ENCODE data around the gene INPP1. TPM values are rescaled to one million over a fixed set of nuclear protein-coding genes. Genes with fewer than 3 reads are reported as not detected.

The INPP1 gene
- polyA plus RNA-seq, 1 of the 3 experiments (the other 2 are of a cell fraction) = 6.4 TPM

DNA sequence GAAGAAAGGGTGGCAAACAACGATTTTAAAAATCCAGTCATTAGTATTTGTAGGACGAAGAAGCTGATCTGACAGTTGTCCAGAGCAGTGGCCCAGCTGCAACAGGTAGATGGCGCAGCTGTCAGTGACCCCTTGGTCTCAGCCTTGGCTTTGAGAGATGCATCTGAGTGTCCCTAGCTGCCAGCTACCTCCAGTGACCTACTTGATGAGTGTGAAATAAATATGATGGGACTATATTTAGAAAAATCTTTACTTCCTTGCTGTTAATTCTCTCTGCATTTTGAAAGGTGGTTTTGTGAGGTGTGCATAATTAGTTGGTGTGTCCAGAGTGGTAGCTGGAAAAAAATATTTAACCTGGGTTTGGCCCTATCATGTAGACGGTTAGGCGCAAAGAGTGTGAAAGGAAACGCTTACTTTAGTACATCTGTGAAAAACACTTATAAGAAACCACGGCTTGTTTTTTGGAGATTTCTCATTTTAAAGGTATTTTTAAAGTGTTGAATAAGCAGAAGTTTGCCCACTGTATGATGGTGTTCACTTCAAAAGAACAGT, 963 bp downstream of the INPP1 start:
- 53% methylated on average over 7 of the region's 7 CpGs for WGBS (ENCODE audit: low lambda C conversion rate)
- CTCF ChIA-PET = interaction anchor here (0.7 to 2.8 kb wide), 22 partner anchors 9 to 582 kb away, joined by 3 to 19 read pairs (median 4); partner anchors contain the start of genes HIBCH and OSGEPL1

More for the DNA sequence above, 963 bp downstream of the INPP1 start:
- Histone ChIP-seq H3K27me3 (ENCODE audit: insufficient read depth) (no peaks in the 10 kb centered on the region), H3K36me3 (replicated peaks in 1 of 2; ENCODE audit: control insufficient read depth in 1 of 2, insufficient read depth in 2 of 2, low read length in 1 of 2) (no peaks in the 10 kb centered on the region), H3F3A (replicated peaks; ENCODE audit: insufficient read depth) (peaks cover 9% of the 10 kb centered on the region), H3K4me1 (ENCODE audit: control insufficient read depth in 1 of 2, insufficient read depth in 2 of 2, low read depth in 1 of 2, low read length in 1 of 2) (peaks cover 4 to 9% of the 10 kb centered on the region in 2 experiments; a peak in 2 of 4 replicates), H3K27ac (ENCODE audit: low read depth in 2 of 2, low read length in 1 of 2) (peak overlapping the region in 1 of 2 experiments; percentile 29; a peak in 2 of 4 replicates), H3K9ac (peak overlapping the region; percentile 68), H4K20me1 (ENCODE audit: insufficient read depth) (no peaks in the 10 kb centered on the region), H3K79me2 (ENCODE audit: insufficient read depth) (no peaks in the 10 kb centered on the region), H3K4me2 (peak overlapping the region; percentile 93), H3K9me3 (no peaks in the 10 kb centered on the region), H3K4me3 (ENCODE audit: low read depth in 2 of 2, low read length in 1 of 2) (peak overlapping the region; percentile 74 to 82), H3K9me2 (no peaks in the 10 kb centered on the region), H2AFZ (ENCODE audit: low read depth) (peak overlapping the region; percentile 96)
- TF ChIP-seq CHD2 (IDR thresholded peaks at IDR 0.05; ENCODE audit: low read length, partially characterized antibody) = peak; percentile 34
- TF ChIP-seq EZH2phosphoT487 (IDR thresholded peaks at IDR 0.05; ENCODE audit: borderline replicate concordance, low read depth) = no peak
- TF ChIP-seq RCOR1 (IDR thresholded peaks at IDR 0.05; ENCODE audit: low read length) = peak; percentile 45; the same call in 1 of the 2 replicates
- peak; percentile 54 for TF ChIP-seq CTCF (IDR thresholded peaks at IDR 0.05)
- TF ChIP-seq MXI1 (IDR thresholded peaks at IDR 0.05; ENCODE audit: low read depth, low read length) = no peak; the same call in 1 of the 2 replicates
- TF ChIP-seq GABPA (IDR thresholded peaks at IDR 0.05; ENCODE audit: low read depth) = no peak
- TF ChIP-seq GATA2 (CRISPR knock-in tag; IDR thresholded peaks at IDR 0.05) = no peak
- no peak for TF ChIP-seq NFIC (IDR thresholded peaks at IDR 0.05; ENCODE audit: borderline replicate concordance)
- peak; percentile 62 for TF ChIP-seq RAD21 (IDR thresholded peaks at IDR 0.05; ENCODE audit: low read length)
- TF ChIP-seq, protein P1, sequence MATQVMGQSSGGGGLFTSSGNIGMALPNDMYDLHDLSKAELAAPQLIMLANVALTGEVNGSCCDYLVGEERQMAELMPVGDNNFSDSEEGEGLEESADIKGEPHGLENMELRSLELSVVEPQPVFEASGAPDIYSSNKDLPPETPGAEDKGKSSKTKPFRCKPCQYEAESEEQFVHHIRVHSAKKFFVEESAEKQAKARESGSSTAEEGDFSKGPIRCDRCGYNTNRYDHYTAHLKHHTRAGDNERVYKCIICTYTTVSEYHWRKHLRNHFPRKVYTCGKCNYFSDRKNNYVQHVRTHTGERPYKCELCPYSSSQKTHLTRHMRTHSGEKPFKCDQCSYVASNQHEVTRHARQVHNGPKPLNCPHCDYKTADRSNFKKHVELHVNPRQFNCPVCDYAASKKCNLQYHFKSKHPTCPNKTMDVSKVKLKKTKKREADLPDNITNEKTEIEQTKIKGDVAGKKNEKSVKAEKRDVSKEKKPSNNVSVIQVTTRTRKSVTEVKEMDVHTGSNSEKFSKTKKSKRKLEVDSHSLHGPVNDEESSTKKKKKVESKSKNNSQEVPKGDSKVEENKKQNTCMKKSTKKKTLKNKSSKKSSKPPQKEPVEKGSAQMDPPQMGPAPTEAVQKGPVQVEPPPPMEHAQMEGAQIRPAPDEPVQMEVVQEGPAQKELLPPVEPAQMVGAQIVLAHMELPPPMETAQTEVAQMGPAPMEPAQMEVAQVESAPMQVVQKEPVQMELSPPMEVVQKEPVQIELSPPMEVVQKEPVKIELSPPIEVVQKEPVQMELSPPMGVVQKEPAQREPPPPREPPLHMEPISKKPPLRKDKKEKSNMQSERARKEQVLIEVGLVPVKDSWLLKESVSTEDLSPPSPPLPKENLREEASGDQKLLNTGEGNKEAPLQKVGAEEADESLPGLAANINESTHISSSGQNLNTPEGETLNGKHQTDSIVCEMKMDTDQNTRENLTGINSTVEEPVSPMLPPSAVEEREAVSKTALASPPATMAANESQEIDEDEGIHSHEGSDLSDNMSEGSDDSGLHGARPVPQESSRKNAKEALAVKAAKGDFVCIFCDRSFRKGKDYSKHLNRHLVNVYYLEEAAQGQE (IDR thresholded peaks at IDR 0.05; ENCODE audit: low read depth, low read length) = no peak
- TF ChIP-seq SMC3 (IDR thresholded peaks at IDR 0.05; ENCODE audit: low read depth, low read length) = peak; percentile 50
- POLR2A ChIA-PET = interaction anchor here (1.6 kb wide), 1 partner anchor 8 kb away, joined by 7 read pairs; no protein-coding TSS in a partner anchor
- DNase-seq = no peak
